Smooth muscle cell (in vitro differentiated cells): Measurements from ENCODE around the gene LAMP1. TPM values are rescaled to one million over a fixed set of nuclear protein-coding genes. Genes with fewer than 3 reads are reported as not detected.
"Not testable (repeated sequence)": the region's sequence is repeated elsewhere in the genome, so short reads cannot be mapped to it uniquely, and the experiment has no call there.

Experiments
- DNase-seq: peaks from one replicate; lab custom pipeline; 2025; ENCODE audit not compliant: unreplicated experiment; lab: John Stamatoyannopoulos, UW
- H2AFZ ChIP-seq: fragments of 200-600 bp; sonication (generic); 2 replicates; pipeline ENCODE4 v1.6.0; 2016; ENCODE audit warnings: antibody characterized with exemption, low read depth, mild to moderate bottlenecking
- H3F3A ChIP-seq: fragments of 200-600 bp; sonication (generic); 2 replicates; pipeline ENCODE4 v1.6.0; 2017; ENCODE audit warnings: antibody characterized with exemption, low read depth
- H3K27ac ChIP-seq: fragments of 200-600 bp; sonication (generic); 2 replicates; pipeline ENCODE4 v1.5.1; 2016; ENCODE audit warnings: low read depth, mild to moderate bottlenecking
- H3K27me3 ChIP-seq: fragments of 200-600 bp; sonication (generic); 2 replicates; pipeline ENCODE4 v1.6.1; 2016; ENCODE audit warnings: low read depth, mild to moderate bottlenecking
- H3K36me3 ChIP-seq: fragments of 200-600 bp; sonication (generic); 2 replicates; pipeline ENCODE4 v1.5.1; 2016; ENCODE audit warnings: low read depth
- H3K4me1 ChIP-seq: fragments of 200-600 bp; sonication (generic); 2 replicates; pipeline ENCODE4 v1.5.1; 2016; ENCODE audit warnings: low read depth
- H3K4me2 ChIP-seq: fragments of 200-600 bp; sonication (generic); 2 replicates; pipeline ENCODE4 v1.6.0; 2016; ENCODE audit warnings: mild to moderate bottlenecking
- H3K4me3 ChIP-seq: fragments of 200-600 bp; sonication (generic); 2 replicates; pipeline ENCODE4 v1.5.1; 2016; ENCODE audit warnings: mild to moderate bottlenecking
- H3K79me2 ChIP-seq: fragments of 200-600 bp; sonication (generic); 2 replicates; pipeline ENCODE4 v1.6.0; 2016; ENCODE audit warnings: low read depth, mild to moderate bottlenecking
- H3K9ac ChIP-seq: fragments of 200-600 bp; sonication (generic); 2 replicates; pipeline ENCODE4 v1.6.0; 2016; ENCODE audit warnings: low read depth
- H3K9me3 ChIP-seq: fragments of 200-600 bp; sonication (generic); replicated peaks from 2 replicates; pipeline ENCODE4 v1.5.1; 2016; ENCODE audit warnings: low read depth
- H4K20me1 ChIP-seq: fragments of 200-600 bp; sonication (generic); 2 replicates; pipeline ENCODE4 v1.6.0; 2016; ENCODE audit warnings: low read depth
- CTCF ChIP-seq: fragments of 200-600 bp; sonication (generic); IDR thresholded peaks from 2 replicates; pipeline ENCODE4 v1.5.1; 2017; ENCODE audit warnings: borderline replicate concordance, mild to moderate bottlenecking, antibody characterized with exemption; ENCODE audit not compliant: insufficient read depth, poor library complexity, severe bottlenecking
- WGBS: methylation state at CpG from one replicate; pipeline ENCODE4 v1.1.7; 2016; ENCODE audit warnings: low lambda C conversion rate; 5-methylcytosine and 5-hydroxymethylcytosine counted together
- polyA plus RNA-seq: library from polyadenylated mRNA; unstranded; fragments of >200 nt; fragmentation: Nextera tagmentation; extraction: Ambion mirVana; gene quantifications from 2 replicates; pipeline ENCODE4 v1.2.1, GENCODE V29; 2016
- total RNA-seq: library from RNA; depleted of rRNA; stranded (reverse); fragments of >200 nt; gene quantifications from 2 replicates; pipeline ENCODE4 v1.2.3, GENCODE V29; 2014

Gene LAMP1
- total and polyA plus RNA-seq, 2 experiments from 2014 or later = 111 to 146 TPM

- Histone ChIP-seq H3K4me3 (no peak overlapping the region), H3K9me3 (no peaks in the 10 kb centered on the region), H3K9ac (no peak overlapping the region), H3K4me2 (no peak overlapping the region), H3K4me1 (no peaks in the 10 kb centered on the region), H3F3A (no peaks in the 10 kb centered on the region), H3K27ac (no peak overlapping the region), H4K20me1 (no peaks in the 10 kb centered on the region), H3K27me3 (no peaks in the 10 kb centered on the region), H3K79me2 (no peaks in the 10 kb centered on the region), H3K36me3 (peaks cover 31% of the 10 kb centered on the region), H2AFZ (no peak overlapping the region)
- TF ChIP-seq CTCF = no peak
- DNase-seq = no peak
- WGBS = 92% methylated on average over 13 of the region's 13 CpGs
These were observed 36.0 kb upstream of the LAMP1 start for GRCh38 chr13:113260996-113261395.

DNA sequence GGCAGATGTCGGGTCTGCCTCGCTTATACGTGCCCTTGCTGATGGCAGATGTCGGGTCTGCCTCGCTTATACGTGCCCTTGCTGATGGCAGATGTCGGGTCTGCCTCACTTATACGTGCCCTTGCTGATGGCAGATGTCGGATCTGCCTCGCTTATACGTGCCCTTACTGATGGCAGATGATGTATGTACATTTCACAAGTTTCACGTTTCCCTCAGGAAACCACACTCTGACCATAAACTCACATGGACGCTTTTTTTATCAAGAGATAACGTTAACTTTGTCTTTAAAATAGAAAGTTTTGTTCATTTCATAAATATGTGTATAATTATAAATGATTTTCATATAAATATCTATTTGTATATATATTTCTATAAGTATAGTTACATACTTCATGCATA lies 34.0 kb upstream of the LAMP1 start:
- not testable (repeated sequence) for H3K9me3 ChIP-seq, H3K79me2 ChIP-seq, H3K9ac ChIP-seq, H3F3A ChIP-seq, H3K27ac ChIP-seq, H3K4me2 ChIP-seq, H4K20me1 ChIP-seq, H3K4me1 ChIP-seq, H3K27me3 ChIP-seq, H2AFZ ChIP-seq, H3K4me3 ChIP-seq, DNase-seq
- 95% methylated on average over 14 of the region's 14 CpGs for WGBS
- H3K36me3 ChIP-seq = peaks cover 16% of the 10 kb centered on the region

DNA sequence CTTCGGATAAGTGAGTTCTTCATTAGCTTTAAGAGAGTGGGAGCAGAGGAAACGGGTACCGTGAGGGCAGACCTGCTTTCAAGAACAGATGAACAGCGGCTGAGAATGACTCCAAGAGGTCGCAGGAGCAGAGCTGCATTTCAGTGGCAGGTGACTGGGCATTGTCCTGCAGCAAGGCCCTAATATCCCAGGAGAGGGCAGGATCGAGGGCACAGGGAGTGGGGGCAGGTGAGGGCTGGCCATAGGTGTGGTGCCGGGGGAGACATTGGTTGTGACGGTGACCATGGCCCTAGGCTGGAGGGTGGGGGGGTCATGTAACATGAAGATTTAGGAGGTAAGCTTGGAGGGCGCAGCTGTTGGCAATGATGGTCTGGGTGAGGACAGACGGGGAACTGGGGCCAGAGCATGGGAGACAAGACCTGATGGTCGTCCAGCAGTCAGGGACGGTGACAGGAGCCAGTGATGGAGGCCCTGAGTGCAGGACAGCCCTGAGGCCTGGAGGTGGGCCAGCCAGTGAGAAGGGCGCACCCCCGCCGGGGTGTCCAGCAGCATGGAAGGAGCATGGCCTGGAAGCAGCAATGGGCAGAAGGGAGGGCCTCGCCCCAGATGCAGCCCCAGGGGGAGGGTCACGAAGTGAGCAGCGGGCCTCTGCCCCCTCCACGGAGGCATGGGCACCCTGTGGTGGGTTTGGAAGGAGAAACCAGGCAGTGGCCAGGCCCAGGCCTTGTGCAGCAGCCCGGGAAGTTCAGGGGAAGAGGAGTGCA lies 29.2 kb upstream of the LAMP1 start:
- Histone ChIP-seq H3K36me3 (no peaks in the 10 kb centered on the region), H3K4me2 (no peak overlapping the region), H3K4me1 (no peaks in the 10 kb centered on the region), H3K79me2 (no peaks in the 10 kb centered on the region), H3K9me3 (no peaks in the 10 kb centered on the region), H3K4me3 (no peak overlapping the region), H3F3A (no peaks in the 10 kb centered on the region), H2AFZ (no peak overlapping the region), H3K27ac (no peak overlapping the region), H3K9ac (no peak overlapping the region), H3K27me3 (no peaks in the 10 kb centered on the region), H4K20me1 (no peaks in the 10 kb centered on the region)
- TF ChIP-seq CTCF = no peak
- DNase-seq = no peak
- WGBS = 96% methylated on average over 20 of the region's 20 CpGs

- Histone ChIP-seq H2AFZ (no peak overlapping the region), H3K9ac (no peak overlapping the region), H3F3A (peaks cover 8% of the 10 kb centered on the region), H3K36me3 (no peaks in the 10 kb centered on the region), H3K4me1 (peaks cover 9% of the 10 kb centered on the region), H4K20me1 (no peaks in the 10 kb centered on the region), H3K4me2 (no peak overlapping the region), H3K79me2 (no peaks in the 10 kb centered on the region), H3K27ac (no peak overlapping the region), H3K9me3 (no peaks in the 10 kb centered on the region), H3K4me3 (no peak overlapping the region), H3K27me3 (no peaks in the 10 kb centered on the region)
- 97% methylated on average over 2 of the region's 2 CpGs for WGBS
- TF ChIP-seq CTCF = no peak
- no peak for DNase-seq
These were observed 25.0 kb upstream of the LAMP1 start for GRCh38 chr13:113272031-113272430.
